GM04504 (cell line): ENCODE measurements around the gene ZNF354C.

Experiments
- DNase-seq: peaks from one replicate; pipeline ENCODE4 v3.0.0-alpha.2; 2012; ENCODE audit warnings: low read depth

ZNF354C gene

DNA sequence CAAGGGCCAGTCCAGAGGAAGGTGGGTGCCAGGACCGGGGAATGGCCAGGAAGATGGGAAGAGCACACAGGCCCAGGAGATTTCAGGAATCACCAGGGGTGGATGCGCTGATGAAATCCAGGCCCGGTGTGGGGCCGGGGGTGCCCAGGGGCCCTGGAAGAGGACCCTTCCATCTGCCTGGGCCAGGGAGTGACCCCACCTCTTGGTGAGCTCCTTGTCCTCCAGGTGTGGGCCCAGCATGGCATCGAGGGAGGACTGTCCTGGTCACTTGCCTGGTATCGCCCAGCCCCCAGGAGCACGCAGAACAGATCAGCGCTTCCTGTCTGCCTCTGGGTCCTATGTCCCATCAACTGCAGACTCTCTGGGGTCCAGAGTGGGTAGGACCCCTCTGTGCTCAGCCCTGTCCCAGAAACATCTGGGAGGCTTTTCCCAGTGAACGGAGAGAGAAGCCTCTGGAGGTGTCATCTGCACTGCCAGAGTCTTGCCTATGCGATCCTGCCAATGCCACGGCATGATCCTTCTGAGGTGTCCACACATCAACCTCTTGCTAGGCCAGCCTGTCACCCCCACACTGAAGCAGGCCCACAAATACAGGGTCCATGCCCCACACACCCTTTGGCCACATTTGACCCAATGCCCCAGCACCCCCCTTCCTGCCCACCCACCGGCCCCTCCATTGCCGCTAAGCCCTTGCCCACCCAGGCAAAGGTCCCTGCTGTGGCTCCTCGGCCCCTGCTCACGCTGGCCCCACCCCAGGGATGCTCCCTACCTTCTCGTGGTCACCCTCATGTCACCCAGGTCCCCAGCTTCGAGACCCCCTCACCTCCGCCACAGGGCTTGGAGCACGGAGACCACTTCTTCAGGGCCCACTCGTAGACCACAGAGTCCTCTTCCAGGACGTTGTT, 67.2 kb downstream of the ZNF354C start:
- no peak for DNase-seq

- no peak for DNase-seq
Observed at GRCh38 chr5:179128041-179128365, 67.8 kb downstream of the ZNF354C start.

DNA sequence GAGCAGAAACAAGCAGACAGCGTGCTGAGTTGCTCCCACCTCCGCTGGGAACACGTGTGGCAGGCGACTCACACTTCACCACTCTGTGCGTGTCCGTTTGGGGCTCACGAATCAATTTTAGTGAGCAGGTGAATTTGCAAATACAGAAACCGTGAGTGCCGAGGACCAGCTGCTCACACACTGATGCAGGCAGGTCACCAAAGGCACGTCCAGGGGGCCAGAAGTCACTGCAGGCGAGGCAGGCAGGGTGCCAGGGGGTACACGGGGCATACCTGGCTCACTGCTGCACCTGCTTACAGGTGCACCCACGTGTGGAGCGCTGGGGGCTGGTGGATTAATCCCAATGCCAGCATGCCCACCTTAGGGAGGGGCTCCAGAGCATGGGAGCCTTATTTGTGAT, 68.8 kb downstream of the ZNF354C start:
- DNase-seq: no peak

DNA sequence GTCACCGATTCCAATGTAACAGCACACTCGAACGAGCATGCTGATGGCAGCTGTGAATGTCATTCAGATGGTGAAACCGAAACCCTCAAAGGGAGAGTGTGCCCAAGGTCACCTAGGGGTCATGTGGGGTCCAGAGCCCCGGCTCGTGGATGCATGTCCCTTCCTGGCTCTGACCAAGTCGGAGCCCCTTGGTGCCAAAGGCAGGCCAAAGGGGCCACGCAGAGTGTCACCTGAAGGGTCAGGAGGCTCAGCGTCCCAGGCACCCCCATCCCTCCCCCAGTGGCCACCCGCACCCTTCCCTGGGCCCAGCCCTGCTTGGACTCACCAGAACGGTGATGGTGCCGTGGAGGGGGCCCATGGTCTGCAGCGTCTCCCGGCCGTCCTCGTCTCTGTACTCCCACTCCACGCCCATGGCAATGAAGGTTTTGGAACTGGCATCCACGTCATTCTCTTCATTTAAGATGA, 69.5 kb downstream of the ZNF354C start:
- DNase-seq: no peak

GRCh38 chr5:179130101-179130681, 70.0 kb downstream of the ZNF354C start:
- no peak for DNase-seq

- DNase-seq: no peak
Observed at GRCh38 chr5:179131321-179131835, 71.2 kb downstream of the ZNF354C start.

- no peak for DNase-seq
Observed at GRCh38 chr5:179131886-179132585, 71.9 kb downstream of the ZNF354C start.

DNA sequence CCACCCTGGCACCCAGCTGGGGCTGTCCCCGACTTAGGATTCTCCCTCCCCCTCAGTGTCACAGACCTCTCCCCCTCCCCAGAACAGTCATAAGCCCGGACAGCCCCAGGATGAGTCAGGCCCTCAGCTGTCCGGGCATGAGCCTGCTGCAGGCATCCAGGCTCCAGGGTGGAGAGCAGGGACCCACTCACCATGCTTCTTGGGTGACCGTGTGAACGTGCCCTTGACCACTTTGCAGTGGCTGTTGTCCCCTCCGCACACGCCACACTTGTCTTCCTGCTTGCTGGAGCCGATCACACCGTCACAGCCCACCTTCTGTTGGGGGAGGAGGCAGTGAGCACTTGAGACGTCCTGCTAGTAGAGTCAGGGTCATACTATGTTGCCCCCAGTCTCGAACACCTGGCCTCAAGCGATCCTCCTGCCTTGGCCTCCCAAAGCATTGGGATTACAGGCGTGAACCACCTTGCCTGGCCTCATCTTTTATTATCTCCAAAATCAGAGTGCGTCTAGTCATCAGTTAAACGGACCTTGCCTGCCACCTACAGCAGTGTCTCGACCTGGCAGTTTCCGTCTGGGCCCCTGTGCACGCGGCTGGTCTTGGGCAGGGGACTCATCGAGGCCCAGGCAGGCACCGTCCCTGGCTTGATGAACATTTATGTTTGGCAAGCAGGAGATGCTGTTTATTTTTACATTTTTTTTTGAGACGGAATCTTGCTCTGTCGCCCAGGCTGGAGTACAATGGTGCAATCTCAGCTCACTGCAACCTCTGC, 72.6 kb downstream of the ZNF354C start:
- no peak for DNase-seq
